ENCODE results near the gene NWD2.
"Not testable (repeated sequence)": the region's sequence is repeated elsewhere in the genome, so short reads cannot be mapped to it uniquely, and the experiment has no call there.

The NWD2 gene

DNA sequence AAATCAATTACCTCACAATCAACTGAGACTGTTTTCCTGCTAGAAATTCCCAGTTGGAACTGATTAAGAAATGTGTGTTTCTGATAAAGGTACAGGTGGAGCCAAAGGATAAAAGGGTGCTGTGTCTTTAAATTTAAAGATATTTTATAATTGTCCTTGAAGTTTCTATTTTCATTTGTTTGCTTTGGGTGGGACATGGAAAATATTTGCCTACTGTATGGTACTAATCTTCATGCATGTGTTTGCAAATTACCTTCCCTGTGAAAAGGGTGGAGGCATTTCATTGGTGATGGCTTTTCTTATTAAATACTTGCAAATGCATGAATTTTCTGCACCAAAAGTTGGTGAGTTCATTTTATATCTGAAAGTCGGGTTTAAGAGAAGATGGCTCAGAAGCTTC lies 225.7 kb downstream of the NWD2 start:
- DNase-seq (ENCODE audit: low read depth): no peak

DNA sequence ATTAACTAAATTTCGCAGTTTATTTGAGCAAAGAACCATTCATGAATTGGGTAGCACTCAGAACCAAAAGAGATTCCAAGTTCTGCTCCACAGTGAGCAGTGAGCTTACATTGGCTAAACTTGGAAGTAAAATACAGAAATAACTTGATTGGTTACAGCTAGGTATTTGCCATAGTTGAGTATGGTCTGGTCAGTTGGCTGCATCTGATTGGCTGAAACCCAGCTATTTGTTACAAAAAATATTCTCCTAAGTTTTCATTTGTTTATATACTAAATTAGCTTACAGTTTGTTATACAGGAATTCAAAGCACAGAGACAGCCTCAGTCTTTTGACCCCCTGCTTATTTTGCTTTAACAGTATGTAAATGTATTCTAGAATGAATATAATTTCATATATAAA lies 226.6 kb downstream of the NWD2 start:
- no peak for DNase-seq (ENCODE audit: low read depth)

- no peak for DNase-seq (ENCODE audit: low read depth)
These were observed 227.4 kb downstream of the NWD2 start for GRCh38 chr4:37471971-37472370.

DNA sequence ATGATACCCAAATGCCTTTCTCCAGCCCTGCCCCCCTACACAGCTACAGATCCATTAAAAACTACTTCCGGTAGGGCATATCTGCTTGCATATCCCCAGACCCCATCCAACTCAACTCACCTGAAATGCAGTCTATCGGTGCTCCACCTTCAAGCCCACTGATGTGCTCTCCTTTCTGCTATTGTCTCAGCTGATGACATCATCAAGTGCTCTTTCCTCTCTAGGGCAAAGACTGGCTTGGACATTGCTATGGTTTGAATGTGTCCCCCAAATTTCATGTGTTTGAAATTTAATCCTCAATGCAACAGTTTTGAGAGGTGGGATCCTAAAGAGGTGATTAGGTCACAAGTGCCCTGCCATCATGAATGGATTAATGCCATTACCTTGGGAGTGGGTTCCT lies 229.3 kb downstream of the NWD2 start:
- DNase-seq (ENCODE audit: low read depth): no peak

DNA sequence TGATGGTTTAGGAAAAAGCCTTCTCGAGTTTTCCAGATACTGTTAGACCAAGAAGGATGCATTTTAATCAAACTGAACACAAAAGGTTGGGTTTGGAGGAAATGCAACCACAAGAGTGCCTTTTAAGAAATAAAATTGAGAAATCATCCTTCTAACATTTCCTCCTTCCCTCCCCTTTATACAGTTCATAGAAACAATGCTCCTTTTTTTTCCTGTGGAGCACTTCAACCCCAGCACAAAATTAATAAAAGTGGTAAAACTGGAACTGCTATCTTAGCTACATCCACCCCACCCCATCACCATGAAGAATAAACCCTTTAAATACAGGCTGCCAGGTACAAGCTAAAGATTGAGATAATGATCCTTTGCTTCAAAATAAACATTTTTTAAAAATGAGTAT lies 230.5 kb downstream of the NWD2 start:
- DNase-seq (ENCODE audit: low read depth): no peak

DNA sequence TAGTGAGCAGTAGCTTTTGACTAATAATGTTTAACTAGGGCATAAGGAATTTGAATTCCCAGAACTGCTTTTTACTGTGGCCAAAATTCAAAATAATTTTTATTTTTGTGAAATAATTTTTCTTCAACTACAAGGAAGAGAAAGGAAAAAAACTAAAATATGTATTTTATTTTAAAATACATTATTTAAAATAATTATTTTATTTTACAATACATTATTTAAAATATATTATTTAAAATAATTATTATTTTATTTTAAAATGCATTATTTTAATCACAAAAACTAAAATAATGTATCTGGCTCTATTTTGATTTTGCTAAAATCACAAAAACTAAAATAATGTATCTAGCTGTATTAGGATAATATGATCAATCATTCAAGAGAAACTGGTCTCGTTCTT lies 231.2 kb downstream of the NWD2 start:
- DNase-seq (ENCODE audit: low read depth): no peak

DNA sequence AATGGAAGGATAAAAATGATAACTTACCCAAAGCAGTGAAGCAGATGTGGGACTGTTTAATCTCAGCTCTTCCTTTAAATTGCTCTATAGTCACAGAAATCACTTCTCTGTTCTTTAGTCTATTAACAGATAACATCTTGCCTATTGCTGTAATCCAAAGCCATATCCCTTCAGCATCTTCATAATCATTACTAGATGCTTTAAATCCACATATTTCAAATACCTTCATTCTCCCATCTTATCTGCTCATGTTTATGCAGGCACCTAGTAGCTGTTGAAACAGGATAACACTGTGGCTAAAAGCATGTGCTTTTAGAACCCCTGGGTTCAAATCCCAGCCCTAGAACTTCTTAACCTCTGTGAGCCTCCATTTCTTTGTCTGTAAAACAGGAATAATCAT lies 231.7 kb downstream of the NWD2 start:
- no peak for DNase-seq (ENCODE audit: low read depth)

- DNase-seq (ENCODE audit: low read depth): no peak
These were observed 232.1 kb downstream of the NWD2 start for GRCh38 chr4:37476691-37477090.

- DNase-seq (ENCODE audit: low read depth): no peak
These were observed 232.6 kb downstream of the NWD2 start for GRCh38 chr4:37477126-37477525.

GRCh38 chr4:37478151-37478550 lies 233.6 kb downstream of the NWD2 start:
- no peak for DNase-seq (ENCODE audit: low read depth)

GRCh38 chr4:37480509-37480908 lies 236.0 kb downstream of the NWD2 start:
- no peak for DNase-seq (ENCODE audit: low read depth)

DNA sequence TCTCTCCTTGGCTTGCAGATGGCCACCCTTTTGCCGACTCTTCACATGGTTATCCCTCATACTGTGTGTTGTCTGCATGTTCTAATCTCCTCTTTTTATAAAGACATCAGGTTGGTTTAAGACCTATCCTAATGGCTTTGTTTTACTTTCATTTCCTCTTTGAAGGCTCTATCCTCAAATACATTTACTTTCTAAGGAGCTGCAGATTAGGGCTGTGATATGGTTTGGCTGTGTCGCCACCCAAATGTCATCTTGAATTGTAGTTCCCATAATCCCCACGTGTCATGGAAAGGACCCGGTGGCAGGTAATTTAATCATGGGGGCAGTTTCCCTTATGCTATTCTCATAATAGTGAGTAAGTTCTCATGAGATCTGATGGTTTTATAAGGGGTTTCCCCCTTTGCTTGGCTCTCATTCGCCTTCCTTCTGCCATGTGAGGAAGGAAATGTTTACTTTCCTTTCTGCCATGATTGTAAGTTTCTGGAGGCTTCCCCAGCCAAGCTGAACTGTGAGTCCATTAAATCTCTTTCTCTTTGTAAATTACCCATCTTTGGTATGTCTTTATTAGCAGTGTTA lies 237.1 kb downstream of the NWD2 start:
- no peak for DNase-seq (ENCODE audit: low read depth)

- no peak for DNase-seq (ENCODE audit: low read depth)
These were observed 237.8 kb downstream of the NWD2 start for GRCh38 chr4:37482236-37482913.

- no peak for DNase-seq (ENCODE audit: low read depth)
These were observed 239.1 kb downstream of the NWD2 start for GRCh38 chr4:37483610-37484009.

DNA sequence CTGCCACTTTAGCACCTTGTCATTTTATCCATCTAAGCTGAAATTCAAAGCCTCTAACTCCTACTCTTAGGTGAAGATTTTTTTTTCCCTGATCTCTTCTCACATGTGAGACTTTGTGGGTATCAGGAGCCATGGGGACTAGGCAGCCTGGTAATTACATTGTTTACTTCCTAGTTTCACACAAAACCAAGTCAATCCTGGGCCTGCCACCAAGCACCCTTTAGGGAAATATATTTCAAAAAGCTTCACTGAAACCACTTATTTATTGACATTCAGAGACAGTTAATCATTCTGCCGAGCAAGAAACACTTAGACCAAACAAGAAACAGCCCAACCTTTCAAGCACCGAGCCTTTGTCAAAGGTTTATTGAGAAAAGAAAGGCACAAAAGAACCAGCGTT lies 241.6 kb downstream of the NWD2 start:
- no peak for DNase-seq (ENCODE audit: low read depth)

DNA sequence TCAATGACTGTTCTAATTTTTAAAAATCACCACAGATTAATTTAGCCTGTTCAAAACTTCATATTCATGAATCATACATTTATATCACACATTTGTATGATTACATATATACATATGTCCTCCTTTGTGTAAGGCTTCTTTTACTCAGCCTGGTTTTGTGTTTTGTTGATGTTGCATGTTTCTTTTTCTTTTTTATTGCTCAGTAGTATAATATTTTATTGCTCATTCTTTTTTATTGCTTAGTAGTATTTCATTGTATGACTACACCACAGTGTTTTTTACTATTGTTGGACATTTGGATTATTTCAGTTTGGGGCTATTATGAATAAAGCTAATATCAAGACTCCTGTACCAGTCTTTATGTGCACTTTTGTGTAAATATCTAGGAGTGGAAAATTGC lies 243.1 kb downstream of the NWD2 start:
- no peak for DNase-seq (ENCODE audit: low read depth)

DNA sequence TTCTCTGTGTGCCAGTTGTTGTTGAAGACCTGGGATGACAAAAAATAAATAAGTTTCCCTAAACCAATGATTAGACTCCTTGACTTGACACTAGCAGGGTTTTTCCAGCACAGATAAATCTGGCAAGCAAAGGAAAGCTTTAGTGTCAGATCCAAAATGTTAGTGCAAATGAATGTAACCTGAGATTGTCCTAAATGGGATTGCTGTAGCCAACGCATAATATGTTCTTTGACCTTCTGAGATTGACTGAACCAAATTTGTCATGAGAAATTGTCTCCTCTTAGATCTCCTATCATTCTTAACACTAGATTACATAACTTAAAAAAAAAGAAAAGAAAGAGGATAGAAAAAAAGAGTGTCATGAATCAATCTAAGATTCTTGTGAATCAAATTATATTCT lies 245.2 kb downstream of the NWD2 start:
- no peak for DNase-seq (ENCODE audit: low read depth)

GRCh38 chr4:37490391-37491347 lies 246.1 kb downstream of the NWD2 start:
- DNase-seq (ENCODE audit: low read depth): no peak

DNA sequence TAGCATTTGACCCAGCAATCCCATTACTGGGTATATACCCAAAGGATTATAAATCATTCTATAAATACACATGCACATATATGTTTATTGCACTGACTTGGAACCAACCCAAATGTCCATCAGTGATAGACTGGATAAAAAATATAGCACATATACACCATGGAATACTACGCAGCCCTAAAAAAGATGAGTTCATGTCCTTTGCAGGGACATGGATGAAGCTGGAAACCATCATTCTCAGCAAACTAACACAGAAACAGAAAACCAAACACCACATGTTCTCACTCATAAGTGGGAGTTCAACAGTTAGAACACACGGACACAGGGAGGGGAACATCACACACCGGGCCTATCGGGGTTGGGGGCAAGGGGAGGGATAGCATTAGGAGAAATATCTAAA lies 250.8 kb downstream of the NWD2 start:
- DNase-seq (ENCODE audit: low read depth): not testable (repeated sequence)

Data from T follicular helper cell (primary cell).